Stimulated activated CD8-positive, alpha-beta memory T cell treated with anti-CD3 and anti-CD28 coated beads, Interleukin-4, amount 100 ng/mL, for 1 hour (primary cell): ENCODE data around the gene ASF1B.

ENCODE experiments used
- DNase-seq, 2 donors: peaks; one replicate each; pipeline ENCODE4 v3.0.0-alpha.2; 2020; ENCODE audit warnings: low read depth in 2 of 2, low spot score in 1 of 2

The ASF1B gene

GRCh38 chr19:14111486-14111885 is 24.9 kb downstream of the ASF1B start:
- no peak for DNase-seq

- DNase-seq: no peak
Observed at GRCh38 chr19:14110650-14111049, 25.7 kb downstream of the ASF1B start.

GRCh38 chr19:14107581-14108461 is 28.6 kb downstream of the ASF1B start:
- DNase-seq: no peak

- no peak for DNase-seq
Observed at GRCh38 chr19:14106840-14107239, 29.5 kb downstream of the ASF1B start.

GRCh38 chr19:14105680-14106079 is 30.7 kb downstream of the ASF1B start:
- DNase-seq: no peak

- DNase-seq: no peak
Observed at GRCh38 chr19:14103310-14103709, 33.1 kb downstream of the ASF1B start.

- no peak for DNase-seq
Observed at GRCh38 chr19:14102756-14103155, 33.6 kb downstream of the ASF1B start.

GRCh38 chr19:14102102-14102696 is 34.2 kb downstream of the ASF1B start:
- DNase-seq: no peak

- DNase-seq: no peak
Observed at GRCh38 chr19:14101003-14101545, 35.3 kb downstream of the ASF1B start.

GRCh38 chr19:14097532-14098151 is 38.7 kb downstream of the ASF1B start:
- DNase-seq: no peak

GRCh38 chr19:14096272-14096992 is 40.0 kb downstream of the ASF1B start:
- DNase-seq: no peak

GRCh38 chr19:14094854-14095253 is 41.5 kb downstream of the ASF1B start:
- no peak for DNase-seq

GRCh38 chr19:14093117-14093823 is 43.1 kb downstream of the ASF1B start:
- DNase-seq: no peak

- DNase-seq: no peak
Observed at GRCh38 chr19:14091813-14092462, 44.5 kb downstream of the ASF1B start.

GRCh38 chr19:14091081-14091812 is 45.1 kb downstream of the ASF1B start:
- no peak for DNase-seq

GRCh38 chr19:14090509-14091080 is 45.8 kb downstream of the ASF1B start, which contains the start of gene SAMD1:
SAMD1 (minus strand) TSS chr19:14090751.
- peak; percentile 74 to 78 for DNase-seq

- DNase-seq: no peak
Observed at GRCh38 chr19:14089662-14090508, 46.5 kb downstream of the ASF1B start.

GRCh38 chr19:14089412-14089661 is 47.1 kb downstream of the ASF1B start:
- no peak for DNase-seq
